HG03280 (cell line): ENCODE results near the gene CDKN2AIPNL.
"Not testable (repeated sequence)": the region's sequence is repeated elsewhere in the genome, so short reads cannot be mapped to it uniquely, and the experiment has no call there.

Experiments used
- ATAC-seq: cut with Tn5 transposase; IDR thresholded peaks from one replicate; pipeline ENCODE4 v1.9.1; 2021; ENCODE audit warnings: mild to moderate bottlenecking, moderate library complexity; ENCODE audit not compliant: unreplicated experiment

Gene CDKN2AIPNL

DNA sequence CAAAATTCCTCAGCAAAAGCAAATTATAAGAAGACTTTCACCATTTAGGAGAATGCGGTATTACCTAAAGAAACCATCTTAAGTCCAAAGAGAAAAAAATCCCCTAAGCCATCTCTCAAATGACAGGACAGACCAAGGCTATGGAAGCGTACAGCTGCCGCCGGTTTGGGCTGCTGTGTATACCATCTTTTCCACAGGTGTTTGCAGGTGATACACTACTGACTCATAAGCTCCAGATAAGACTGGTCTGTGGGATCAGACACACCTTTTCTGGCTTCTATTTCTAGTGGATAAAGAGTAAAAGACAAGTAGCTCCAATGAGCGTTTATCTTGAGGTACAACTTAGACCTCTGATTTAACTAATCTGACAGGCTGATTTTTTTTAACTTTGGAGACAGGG lies 7.7 kb downstream of the CDKN2AIPNL start:
- no peak for ATAC-seq

DNA sequence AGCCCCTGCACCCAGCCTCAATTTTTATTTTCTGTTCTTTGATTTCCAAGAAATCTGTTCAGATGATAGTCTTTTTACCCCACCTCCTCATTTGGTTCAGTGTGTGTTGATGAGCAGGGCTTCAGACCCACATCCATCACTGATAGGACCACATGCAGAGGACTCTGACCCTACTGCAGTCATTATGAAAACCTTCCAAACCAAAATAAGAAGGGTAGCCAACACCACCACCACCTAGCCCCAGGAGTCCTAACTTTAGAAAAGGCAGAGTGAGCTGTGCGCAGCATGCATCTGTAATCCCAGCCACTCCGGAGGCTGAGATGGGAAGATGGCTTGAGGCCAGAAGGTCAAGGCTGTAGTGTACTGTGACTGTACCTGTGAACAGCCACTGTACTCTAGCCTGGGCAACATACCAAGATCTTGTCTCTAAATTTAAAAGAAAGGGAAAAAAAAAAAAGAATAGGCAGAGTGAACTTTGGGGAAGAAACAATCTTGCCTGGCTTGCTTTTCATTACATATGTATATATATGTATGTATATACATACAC lies 13.0 kb downstream of the CDKN2AIPNL start:
- ATAC-seq: no peak

DNA sequence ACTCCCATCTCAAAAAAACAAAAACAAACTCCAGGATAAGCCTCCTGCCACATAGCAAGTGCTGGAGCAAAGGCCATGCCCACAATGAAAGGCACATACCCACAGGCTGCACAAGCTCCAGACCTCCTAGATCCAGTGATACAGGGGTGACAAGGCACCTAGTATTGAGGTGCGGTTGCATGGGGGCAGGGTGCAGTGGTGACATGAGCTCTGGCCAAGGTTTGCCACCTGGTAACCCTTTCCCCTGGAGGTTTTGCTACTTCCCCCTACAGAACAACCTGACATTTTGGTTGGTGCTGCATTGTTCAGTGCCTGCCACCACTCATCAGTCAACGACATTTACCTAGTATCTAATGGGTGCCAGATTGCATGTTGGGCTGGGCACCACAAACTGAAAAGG lies 14.5 kb downstream of the CDKN2AIPNL start:
- ATAC-seq: no peak

DNA sequence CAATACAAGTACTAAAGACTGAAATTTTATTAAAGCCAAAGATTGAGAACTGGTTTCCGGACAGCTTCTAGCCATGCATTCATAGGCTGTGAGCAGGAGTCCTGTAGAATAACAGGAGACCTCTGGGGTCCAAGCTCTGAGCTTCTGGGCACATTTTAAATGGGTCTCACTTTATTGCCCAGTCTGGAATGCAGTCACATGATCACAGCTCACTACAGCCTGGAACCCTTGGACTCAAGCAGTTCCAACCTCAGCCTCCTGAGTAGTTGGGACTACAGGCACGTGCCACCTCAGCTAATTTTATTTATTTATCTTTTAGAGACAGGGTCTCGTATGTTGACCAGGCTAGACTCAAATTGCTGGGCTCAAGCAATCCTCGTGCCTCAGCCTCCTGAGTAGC lies 15.4 kb downstream of the CDKN2AIPNL start:
- ATAC-seq: no peak

DNA sequence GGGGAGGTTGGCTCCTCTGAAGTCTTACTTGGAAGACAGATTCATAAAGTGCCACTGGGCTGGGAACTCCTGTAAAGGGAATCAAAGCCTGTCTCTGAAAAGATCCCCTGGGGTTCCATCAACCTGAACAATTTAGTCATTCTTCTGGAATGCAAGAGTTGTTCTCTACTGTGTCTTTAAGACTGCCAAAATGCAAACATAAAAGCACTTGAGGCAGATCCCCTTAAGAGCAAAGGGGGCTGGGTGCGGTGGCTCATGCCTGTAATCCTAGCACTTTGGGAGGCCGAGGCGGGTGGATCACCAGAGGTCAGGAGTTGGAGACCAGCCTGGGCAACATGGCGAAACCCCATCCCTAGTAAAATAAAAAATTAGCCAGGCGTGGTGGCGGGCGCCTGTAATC lies 16.7 kb downstream of the CDKN2AIPNL start:
- ATAC-seq: no peak

DNA sequence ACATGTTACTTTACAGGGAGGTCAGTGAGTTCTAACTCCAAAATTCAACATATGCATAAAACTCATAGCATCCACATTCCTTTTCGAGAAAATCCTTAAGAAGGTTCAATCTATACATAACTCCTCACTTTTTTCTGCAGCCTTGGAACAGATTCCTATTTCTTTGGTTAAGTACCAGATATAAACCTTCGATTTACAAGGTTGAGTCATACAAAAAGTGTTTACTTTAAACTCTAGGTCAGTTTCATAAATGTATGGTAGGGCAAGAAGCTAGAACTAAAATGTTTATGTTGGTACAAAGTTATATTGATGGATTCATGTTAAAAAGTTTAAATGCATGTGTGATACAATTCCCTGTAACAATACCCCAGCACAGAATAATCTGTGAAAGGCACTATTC lies 19.4 kb downstream of the CDKN2AIPNL start:
- no peak for ATAC-seq

DNA sequence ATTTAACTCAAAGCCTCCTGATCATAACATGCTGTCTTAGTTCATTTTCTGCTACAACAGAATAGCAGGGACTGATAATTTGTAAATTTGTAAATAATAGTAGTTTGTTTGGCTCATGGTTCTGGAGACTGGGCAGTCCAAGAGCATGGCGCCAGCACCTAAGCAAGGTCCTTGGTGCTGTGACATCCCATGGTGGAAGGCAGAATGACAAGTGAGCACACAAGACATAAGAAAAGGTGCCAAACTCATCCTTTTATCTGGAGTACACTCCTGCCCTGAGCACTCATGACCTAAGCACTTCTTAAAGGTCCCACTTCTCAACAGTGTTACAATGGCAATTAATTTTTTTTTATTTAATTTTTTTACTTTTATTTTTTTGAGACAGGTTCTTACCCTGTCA lies 24.2 kb downstream of the CDKN2AIPNL start:
- ATAC-seq: no peak

DNA sequence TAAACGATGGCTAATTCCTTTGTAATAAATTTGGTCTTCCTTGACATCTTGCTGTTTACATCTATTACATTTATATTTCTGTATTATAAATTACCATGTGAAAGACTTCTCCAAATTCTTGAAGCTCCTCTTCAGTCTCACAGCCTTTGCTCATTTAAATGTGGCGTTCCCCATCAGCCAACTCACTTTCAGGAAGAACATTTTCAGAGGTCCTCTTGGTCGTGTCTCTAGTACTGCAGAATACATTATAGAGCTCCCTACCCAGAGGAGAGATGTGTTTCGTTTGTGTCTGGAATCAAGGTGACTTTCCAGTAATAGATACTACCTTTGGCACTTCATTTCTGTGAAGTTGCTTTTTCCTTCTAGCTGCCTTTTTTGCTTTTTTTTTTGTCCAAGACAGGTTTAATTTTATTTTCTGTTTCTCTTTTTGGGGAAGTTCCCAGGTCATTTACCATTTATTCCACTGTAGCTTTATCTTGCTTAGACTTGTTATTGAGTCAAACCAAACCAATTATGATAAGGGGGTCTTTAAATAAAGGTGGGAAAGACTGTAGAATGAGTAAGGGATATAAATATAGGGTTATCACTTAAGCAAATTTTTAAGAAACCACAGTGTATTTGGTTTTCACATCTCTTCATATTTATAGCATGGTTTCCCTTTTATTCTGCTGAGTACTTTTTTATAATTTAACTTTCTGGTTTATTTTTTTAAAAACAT lies 27.5 kb downstream of the CDKN2AIPNL start:
- no peak for ATAC-seq

DNA sequence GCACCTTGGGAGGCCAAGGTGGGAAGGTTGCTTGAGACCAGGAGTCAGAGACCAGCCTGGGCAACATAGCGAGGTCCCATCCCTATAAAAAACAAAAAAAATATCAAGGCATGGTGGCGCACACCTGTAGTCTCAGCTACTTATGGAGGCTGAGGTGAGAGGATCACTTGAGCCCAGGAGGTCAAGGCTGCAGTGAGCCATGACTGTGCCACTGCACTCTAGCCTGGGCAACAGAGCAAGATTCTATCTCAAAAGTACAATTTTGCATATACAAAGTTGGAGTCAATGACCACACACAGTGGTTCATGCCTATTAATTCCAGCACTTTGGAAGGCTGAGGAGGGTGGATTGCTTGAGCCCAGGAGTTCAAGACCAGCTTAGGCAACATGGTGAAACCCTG lies 29.5 kb downstream of the CDKN2AIPNL start:
- not testable (repeated sequence) for ATAC-seq

DNA sequence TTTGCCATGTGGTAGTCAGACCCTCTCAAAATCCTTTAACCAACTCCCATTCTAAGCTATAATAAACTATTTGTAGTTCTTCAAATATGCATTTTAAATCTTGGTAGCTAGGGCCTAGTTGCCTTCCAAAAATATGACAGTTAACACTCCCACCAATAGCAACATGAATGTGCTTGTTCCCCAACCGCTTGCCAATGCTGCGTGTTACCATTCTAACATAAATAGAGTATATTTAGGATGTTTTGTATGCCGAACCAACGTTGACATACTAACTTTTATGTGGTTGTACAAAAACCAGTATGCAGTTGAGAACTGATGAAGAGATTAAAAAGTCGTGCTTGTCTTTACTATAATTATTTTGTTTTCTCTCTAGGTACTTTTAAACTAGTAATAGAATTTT lies 31.3 kb downstream of the CDKN2AIPNL start:
- ATAC-seq: no peak

DNA sequence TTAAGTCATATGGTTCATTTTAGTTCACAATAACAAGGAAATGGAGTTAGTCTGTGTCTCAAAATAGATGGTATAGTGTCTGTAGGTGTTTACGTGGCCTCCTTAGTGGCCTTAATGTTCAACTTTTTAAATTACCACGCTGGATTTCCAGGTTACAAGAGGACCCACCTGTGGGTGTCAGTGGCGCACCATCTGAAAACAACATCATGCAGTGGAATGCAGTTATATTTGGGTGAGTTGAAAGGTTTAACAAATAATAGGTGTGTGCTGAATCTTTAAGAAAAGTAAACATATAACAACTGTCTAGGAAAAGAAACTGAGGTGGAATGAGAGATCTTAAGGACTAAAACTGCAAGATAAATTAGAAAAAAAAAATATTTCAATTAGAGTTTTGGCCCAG lies 37.4 kb downstream of the CDKN2AIPNL start:
- no peak for ATAC-seq

DNA sequence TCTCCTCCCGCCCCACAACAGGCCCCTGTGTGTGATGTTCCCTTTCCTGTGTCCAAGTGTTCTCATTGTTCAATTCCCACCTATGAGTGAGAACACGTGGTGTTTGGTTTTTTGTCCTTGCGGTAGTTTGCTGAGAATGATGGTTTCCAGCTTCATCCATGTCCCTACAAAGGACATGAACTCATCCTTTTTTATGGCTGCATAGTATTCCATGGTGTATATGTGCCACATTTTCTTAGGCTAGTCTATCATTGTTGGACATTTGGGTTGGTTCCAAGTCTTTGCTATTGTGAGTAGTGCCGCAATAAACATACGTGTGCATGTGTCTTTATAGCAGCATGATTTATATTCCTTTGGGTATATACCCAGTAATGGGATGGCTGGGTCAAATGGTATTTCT lies 38.0 kb downstream of the CDKN2AIPNL start:
- not testable (repeated sequence) for ATAC-seq

DNA sequence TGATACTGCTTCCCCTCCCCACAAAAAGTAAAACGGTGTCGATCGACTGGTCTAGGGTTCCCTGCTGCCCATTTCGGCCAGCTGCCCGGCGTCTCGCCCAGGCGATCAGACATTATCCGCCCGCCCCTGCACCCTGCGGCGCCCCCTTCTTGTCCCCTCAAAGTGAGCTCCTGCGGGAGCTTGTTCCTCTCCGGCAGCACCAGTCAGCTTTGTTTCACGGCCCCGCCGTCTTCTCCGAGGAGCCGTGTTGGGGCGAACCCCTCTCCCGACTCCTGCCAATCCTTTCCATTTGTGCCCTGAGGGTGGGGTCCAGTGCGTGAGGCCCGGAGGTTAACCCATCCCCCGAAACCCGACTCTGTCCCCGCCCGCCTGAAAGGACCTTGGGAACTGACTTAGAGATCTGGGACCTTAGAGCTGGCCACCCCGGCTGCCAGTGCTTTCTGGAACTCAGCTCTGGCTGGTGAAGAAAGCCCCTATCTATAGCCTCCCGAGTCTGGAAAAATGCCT lies 39.8 kb downstream of the CDKN2AIPNL start:
- ATAC-seq: no peak

DNA sequence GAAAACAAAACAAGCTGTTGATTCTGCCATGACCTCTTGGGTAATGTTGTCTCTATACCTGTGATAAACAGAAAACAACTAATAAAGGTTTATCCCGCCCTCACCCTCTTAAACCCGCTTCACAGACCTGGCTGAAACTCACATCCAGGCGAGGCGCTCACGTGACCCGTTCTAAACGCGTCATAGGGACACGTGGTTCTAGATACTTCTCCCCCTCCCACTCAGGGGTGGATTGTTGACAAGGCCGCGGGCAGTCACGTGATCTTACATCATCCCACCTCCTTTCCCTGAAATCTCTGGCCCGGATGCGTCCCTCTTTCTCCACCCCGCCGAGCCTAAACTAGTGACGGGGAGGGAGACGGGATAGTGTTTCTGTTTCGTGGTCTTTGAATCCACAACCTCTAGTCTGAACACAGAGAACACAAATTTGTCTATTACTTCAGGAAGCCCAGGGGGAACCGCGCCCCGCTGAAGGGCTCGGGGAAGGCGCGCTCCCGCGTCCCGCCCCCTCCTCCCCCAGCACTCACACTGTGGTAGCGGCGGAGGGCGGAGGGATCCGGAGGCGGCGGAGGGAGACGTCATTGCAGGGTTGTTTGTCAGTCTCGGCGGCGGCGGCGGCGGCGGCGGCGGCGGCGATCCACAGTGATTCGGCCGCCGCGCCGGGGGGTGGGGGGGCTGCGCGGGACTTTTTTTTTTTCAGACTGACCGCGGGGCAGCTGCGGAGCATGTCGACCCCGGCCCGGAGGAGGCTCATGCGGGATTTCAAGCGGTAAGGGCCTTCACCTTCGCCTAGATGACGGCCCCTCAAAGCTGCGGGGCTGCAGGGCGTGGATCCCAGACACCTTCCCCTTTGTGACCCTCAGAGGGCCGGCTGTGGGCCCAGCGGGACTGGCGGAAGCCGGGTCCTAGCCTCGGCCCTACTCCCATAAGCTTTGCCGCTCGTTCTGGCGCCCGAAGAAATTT lies 40.5 kb downstream of the CDKN2AIPNL start, which contains the start of gene UBE2B:
TSS of gene UBE2B (plus strand) at position 699 of the 963 bp plus-strand sequence. CDS start at position 726, 27 bp downstream.
- ATAC-seq: peak; percentile 78

DNA sequence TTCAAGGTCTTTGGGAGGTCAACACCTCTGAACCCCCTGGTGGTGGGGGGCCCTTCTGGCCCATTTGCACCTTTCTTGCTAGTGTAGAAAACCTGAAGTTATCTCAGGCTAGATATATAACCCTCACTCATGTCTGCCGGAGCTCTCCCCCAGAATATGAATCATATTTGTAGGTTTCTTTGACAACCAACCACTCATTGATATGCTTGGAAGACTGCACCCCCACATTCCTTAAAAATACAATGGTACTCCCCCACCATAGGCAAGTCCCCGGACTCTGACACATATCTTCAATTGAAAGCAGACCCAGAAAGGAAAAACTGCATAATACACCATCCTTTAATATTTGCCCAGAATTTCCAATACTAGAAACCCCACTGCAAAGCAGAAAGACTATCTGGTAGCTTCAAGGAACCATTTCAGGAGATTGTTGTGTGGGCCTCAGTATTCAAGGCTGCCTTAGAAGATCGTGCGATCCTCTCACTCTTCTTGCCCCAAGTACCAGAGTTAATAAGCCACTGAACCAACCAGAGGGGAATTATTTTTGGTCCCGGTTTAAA lies 41.3 kb downstream of the CDKN2AIPNL start:
- ATAC-seq: peak; percentile 8

DNA sequence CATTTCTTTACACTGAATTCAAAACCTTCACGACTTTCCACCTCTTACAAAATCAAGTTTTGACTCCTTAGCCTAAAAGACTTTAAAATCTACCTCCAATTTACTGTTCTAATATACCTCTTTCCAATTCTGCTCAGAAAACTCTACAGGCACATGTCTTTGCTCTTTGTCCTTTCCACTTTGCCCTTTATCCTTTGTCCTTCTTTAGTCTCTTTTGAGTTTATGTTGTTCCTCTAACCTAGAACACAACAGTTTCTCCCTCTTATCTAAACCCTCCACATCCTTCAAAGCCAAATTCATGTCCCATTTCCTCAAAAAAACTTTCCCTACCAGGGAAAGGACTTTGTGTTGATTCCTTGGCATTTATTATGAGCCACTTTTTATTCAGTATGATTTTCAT lies 46.1 kb downstream of the CDKN2AIPNL start:
- no peak for ATAC-seq

DNA sequence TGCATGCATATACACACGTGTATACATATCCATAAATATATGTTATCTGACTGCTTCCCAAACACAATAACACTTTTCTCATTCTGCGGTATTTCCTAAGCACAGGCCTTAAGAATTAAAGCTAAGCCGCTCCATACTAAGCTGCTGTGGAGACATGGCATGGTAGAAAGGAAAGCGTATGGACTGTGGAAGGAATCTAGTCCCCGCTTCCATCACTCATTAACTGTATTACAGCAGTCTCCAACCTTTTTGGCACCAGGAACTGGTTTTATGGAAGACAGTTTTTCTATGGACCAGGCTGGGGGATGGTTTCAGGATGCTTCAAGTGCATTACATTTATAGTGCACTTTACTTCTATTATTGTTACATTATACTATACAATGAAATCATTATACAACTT lies 56.0 kb downstream of the CDKN2AIPNL start:
- no peak for ATAC-seq
